Measurements from ENCODE around the gene AOPEP. TPM values are rescaled to one million over a fixed set of nuclear protein-coding genes. Genes with fewer than 3 reads are reported as not detected.

AOPEP gene
- total and polyA plus RNA-seq, 8 donors, result 73.9 to 407 (median 101) TPM

DNA sequence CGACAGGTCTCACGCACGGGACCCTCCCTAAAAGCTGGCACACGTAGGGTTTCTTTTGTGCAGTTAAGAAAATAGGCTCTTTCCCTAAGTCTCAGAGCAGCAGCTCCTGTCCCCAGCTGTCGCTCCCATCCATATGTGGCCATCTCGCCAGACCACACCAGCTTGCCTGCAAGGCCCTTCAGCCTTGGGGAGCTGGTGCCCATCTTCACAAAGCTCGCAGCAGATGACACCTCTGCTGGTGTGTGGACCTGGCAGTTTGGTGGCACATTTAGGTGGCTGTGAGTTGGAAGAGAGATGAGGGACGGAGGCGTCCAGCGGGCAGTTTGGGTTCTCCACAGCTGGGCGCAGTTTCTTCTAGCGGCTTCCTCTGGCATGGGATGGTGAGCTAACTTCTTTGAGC lies 352.0 kb downstream of the AOPEP start:
- Histone ChIP-seq H3K27ac (peak overlapping the region; percentile 13 to 91 (median 81)), H3K4me1 (peaks cover 58 to 100% (median 85%) of the 10 kb centered on the region in 4 donors), H3K27me3 (no peaks in the 10 kb centered on the region), H3K9me3 (no peaks in the 10 kb centered on the region), H3K4me3 (no peak overlapping the region), H3K36me3 (peaks cover 31 to 50% (median 37%) of the 10 kb centered on the region in 4 donors)
- 28 to 52% (median 33%) methylated on average over 6 to 12 of the region's 12 CpGs for WGBS, 5 donors
- intact Hi-C loops (cut with DNase I; ENCODE audit: low total_unique reads), result no loop called here
- no peak for DNase-seq
- TF ChIP-seq POLR2A (IDR thresholded peaks at IDR 0.05) (no peak), EP300 (IDR thresholded peaks at IDR 0.05) (no peak), POLR2AphosphoS5 (IDR thresholded peaks at IDR 0.05) (no peak)
- TF ChIP-seq, protein P1, sequence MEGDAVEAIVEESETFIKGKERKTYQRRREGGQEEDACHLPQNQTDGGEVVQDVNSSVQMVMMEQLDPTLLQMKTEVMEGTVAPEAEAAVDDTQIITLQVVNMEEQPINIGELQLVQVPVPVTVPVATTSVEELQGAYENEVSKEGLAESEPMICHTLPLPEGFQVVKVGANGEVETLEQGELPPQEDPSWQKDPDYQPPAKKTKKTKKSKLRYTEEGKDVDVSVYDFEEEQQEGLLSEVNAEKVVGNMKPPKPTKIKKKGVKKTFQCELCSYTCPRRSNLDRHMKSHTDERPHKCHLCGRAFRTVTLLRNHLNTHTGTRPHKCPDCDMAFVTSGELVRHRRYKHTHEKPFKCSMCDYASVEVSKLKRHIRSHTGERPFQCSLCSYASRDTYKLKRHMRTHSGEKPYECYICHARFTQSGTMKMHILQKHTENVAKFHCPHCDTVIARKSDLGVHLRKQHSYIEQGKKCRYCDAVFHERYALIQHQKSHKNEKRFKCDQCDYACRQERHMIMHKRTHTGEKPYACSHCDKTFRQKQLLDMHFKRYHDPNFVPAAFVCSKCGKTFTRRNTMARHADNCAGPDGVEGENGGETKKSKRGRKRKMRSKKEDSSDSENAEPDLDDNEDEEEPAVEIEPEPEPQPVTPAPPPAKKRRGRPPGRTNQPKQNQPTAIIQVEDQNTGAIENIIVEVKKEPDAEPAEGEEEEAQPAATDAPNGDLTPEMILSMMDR (IDR thresholded peaks at IDR 0.05), result no peak

DNA sequence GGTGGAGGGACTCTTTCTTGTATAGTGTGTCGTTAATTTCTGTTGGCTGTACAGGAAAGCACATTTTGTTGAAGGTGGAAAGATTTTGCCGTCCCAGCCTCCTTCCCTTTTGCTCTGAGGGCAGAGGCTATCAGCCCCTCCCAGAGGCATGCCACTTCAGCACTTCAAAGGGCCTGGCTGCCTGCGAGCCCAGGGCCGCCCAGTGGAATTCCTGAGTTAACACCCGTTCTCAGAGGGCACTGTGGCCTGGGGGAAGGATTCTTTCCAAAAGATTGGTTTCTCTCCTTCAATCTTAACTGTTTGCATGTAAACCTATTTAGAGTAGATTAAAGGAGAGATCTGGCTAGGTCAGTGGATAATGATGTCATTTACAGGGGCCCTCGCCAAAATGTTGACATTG lies 352.4 kb downstream of the AOPEP start:
- H3K27me3 ChIP-seq, result no peaks in the 10 kb centered on the region
- WGBS, 5 donors, result 18 to 33% (median 28%) methylated on average over 5 to 6 of the region's 6 CpGs
- H3K36me3 ChIP-seq, result peaks cover 35 to 50% (median 40%) of the 10 kb centered on the region in 4 donors
- H3K4me1 ChIP-seq, result peaks cover 58 to 100% (median 82%) of the 10 kb centered on the region in 4 donors
- DNase-seq, result peak; percentile 75 to 76
- H3K9me3 ChIP-seq, result no peaks in the 10 kb centered on the region
- H3K27ac ChIP-seq, result peak overlapping the region; percentile 13 to 91 (median 81)
- TF ChIP-seq, protein P1 (IDR thresholded peaks at IDR 0.05), result peak in 1 of 7 experiments; percentile 28
- TF ChIP-seq POLR2A (IDR thresholded peaks at IDR 0.05) (no peak), POLR2AphosphoS5 (IDR thresholded peaks at IDR 0.05) (peak in 1 of 3 donors; percentile 62), EP300 (IDR thresholded peaks at IDR 0.05) (no peak)
- intact Hi-C loops (cut with DNase I; ENCODE audit: low total_unique reads), result no loop called here
- H3K4me3 ChIP-seq, result no peak overlapping the region

DNA sequence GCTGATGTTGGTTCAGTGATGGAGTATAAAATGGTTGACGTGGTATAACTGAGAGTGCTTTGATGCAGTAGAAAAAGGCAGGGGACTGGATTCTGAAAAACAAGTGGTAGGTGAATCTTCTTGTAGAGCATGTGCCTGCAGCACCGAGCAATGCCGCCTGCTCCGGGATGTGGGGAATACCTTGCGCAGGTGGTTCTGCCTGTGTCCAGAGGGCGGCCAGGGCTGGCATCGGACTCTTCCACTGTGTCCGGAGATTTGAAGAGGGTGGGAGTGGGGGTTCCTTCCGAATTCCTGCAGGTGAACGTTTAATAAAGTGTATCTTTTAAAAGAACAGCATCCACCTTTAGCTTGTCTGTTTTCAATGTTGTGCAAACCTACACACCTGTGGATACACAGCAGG lies 353.0 kb downstream of the AOPEP start:
- intact Hi-C loops (cut with DNase I; ENCODE audit: low total_unique reads), result no loop called here
- peaks cover 35 to 48% (median 40%) of the 10 kb centered on the region in 4 donors for H3K36me3 ChIP-seq
- H3K4me3 ChIP-seq, result no peak overlapping the region
- H3K27me3 ChIP-seq, result no peaks in the 10 kb centered on the region
- peak in 1 of 2 donors; percentile 25 for DNase-seq
- WGBS, 5 donors, result 52 to 74% (median 61%) methylated on average over 10 of the region's 10 CpGs
- TF ChIP-seq POLR2AphosphoS5 (IDR thresholded peaks at IDR 0.05) (no peak), POLR2A (IDR thresholded peaks at IDR 0.05) (no peak), EP300 (IDR thresholded peaks at IDR 0.05) (no peak)
- TF ChIP-seq, protein P1 (IDR thresholded peaks at IDR 0.05), result no peak
- peaks cover 58 to 100% (median 80%) of the 10 kb centered on the region in 4 donors for H3K4me1 ChIP-seq
- no peaks in the 10 kb centered on the region for H3K9me3 ChIP-seq
- peak overlapping the region; percentile 37 to 91 (median 81) for H3K27ac ChIP-seq

DNA sequence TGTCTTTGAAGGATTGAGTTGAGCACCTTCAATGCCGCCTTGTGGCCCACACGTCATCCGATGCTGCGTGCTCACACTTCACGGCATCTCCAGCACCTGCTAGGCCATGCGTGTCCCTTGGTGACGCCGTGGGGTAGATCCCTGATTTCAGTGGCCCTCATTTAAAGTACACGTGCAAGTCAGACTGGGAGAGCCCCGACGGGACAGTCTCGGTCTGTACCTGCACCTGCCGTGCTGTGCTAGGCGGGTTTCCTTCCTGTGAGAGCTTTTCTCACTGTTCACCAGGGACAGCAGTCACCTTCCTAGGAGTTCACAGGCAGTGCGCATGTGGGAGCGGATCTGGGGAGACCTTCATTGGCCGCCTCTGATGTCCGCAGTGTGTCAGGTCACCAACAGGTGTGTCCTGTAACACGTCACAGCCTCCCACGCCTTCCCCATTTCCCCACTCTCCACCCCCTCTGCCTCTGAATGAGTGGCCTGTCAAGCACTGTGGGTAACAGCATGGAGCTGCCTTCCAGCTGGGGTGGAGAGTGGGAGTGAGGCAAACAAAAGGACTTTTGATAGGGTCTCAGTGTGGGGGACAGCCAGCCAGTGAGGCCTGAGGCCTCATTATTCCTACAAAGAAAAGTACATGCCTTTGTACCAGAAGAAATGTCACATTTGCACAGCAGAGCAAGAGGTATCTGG lies 354.6 kb downstream of the AOPEP start:
- peak overlapping the region; percentile 22 to 91 (median 79) for H3K27ac ChIP-seq
- intact Hi-C loops (cut with DNase I; ENCODE audit: low total_unique reads), result no loop called here

More for the DNA sequence above, 354.6 kb downstream of the AOPEP start:
- peak in 1 of 2 donors; percentile 20 for DNase-seq
- TF ChIP-seq EP300 (IDR thresholded peaks at IDR 0.05) (no peak), POLR2AphosphoS5 (IDR thresholded peaks at IDR 0.05) (no peak), POLR2A (IDR thresholded peaks at IDR 0.05) (no peak)
- TF ChIP-seq, protein P1 (IDR thresholded peaks at IDR 0.05), result no peak
- 76 to 89% (median 86%) methylated on average over 19 to 20 of the region's 20 CpGs for WGBS, 5 donors
- Histone ChIP-seq H3K4me1 (peaks cover 62 to 100% (median 80%) of the 10 kb centered on the region in 4 donors), H3K4me3 (no peak overlapping the region), H3K9me3 (no peaks in the 10 kb centered on the region), H3K27me3 (no peaks in the 10 kb centered on the region), H3K36me3 (peaks cover 37 to 60% (median 53%) of the 10 kb centered on the region in 4 donors)
